Activated T-cell treated with anti-CD3 and anti-CD28 coated beads, Interleukin-2, amount 50 U/mL, for 48 hours (primary cell): ENCODE measurements around the gene ITPR1.

Experiments used
- DNase-seq, 2 experiments: peaks; one replicate each; pipeline ENCODE4 v3.0.0-alpha.2; 2020

Gene ITPR1

GRCh38 chr3:4797201-4797705 lies 304.1 kb downstream of the ITPR1 start:
- DNase-seq, result no peak

GRCh38 chr3:4799266-4800256 lies 306.4 kb downstream of the ITPR1 start:
- no peak for DNase-seq

- DNase-seq, result no peak
Measured at GRCh38 chr3:4800595-4800994, 307.4 kb downstream of the ITPR1 start.

GRCh38 chr3:4801892-4802291 lies 308.7 kb downstream of the ITPR1 start:
- no peak for DNase-seq

GRCh38 chr3:4802903-4803302 lies 309.8 kb downstream of the ITPR1 start:
- no peak for DNase-seq

- DNase-seq, result peak in 1 of 2 experiments; percentile 49
Measured at GRCh38 chr3:4804161-4805058, 311.3 kb downstream of the ITPR1 start.

- peak; percentile 73 to 76 for DNase-seq
Measured at GRCh38 chr3:4805662-4806061, 312.5 kb downstream of the ITPR1 start.

GRCh38 chr3:4806535-4807108 lies 313.5 kb downstream of the ITPR1 start:
- no peak for DNase-seq

GRCh38 chr3:4807381-4808280 lies 314.5 kb downstream of the ITPR1 start:
- DNase-seq, result no peak

GRCh38 chr3:4808637-4809036 lies 315.5 kb downstream of the ITPR1 start:
- no peak for DNase-seq

- no peak for DNase-seq
Measured at GRCh38 chr3:4809922-4810321, 316.8 kb downstream of the ITPR1 start.

- no peak for DNase-seq
Measured at GRCh38 chr3:4812591-4812990, 319.4 kb downstream of the ITPR1 start.

GRCh38 chr3:4813909-4814304 lies 320.8 kb downstream of the ITPR1 start:
- no peak for DNase-seq

- peak in 1 of 2 experiments; percentile 31 for DNase-seq
Measured at GRCh38 chr3:4814305-4814903, 321.3 kb downstream of the ITPR1 start.

GRCh38 chr3:4814904-4815574 lies 321.9 kb downstream of the ITPR1 start:
- no peak for DNase-seq

GRCh38 chr3:4816306-4816705 lies 323.2 kb downstream of the ITPR1 start:
- DNase-seq, result no peak

GRCh38 chr3:4816718-4817117 lies 323.6 kb downstream of the ITPR1 start:
- DNase-seq, result no peak

GRCh38 chr3:4817128-4817527 lies 324.0 kb downstream of the ITPR1 start:
- DNase-seq, result no peak

GRCh38 chr3:4818164-4818563 lies 325.0 kb downstream of the ITPR1 start:
- no peak for DNase-seq

GRCh38 chr3:4818986-4819693 lies 326.0 kb downstream of the ITPR1 start:
- DNase-seq, result no peak
